Measurements from ENCODE around the gene NPAS3.

Gene NPAS3

DNA sequence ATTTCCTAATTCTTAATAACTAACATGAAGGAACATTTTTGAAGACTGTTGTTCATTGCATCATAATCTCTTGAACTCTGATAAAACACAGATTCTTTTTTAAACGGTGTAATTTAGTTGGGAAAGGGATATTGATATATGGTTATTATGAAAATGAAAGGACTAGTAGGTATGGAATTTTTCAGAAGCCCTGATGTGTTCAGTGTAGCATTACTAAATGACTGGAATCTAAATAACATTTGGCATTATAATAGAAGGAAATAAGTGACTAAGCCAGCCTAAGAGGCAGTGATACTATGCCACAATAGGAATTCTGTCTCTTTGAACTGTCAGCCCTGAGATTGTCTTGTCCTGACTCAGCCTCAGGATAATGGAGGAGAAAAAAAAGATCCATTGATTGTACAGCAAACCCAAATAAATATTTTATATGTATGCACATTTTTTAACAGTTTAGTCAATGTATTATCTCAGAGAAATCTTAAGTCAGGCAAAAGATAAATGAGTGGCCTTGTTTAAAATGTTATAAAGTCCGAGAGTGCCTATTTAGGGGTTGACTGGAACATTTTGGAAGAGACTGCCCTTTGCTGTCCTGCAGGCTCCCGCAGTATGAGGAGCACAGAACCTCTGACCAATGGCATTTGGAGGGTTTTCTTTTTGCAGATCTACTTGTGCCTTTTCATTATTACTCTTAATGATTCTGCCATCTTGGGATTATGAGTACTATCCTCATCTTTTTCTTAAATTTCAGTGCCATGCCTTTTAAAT is 741.0 kb downstream of the NPAS3 start:
- no peak for TF ChIP-seq CTCF (conservative IDR thresholded peaks at IDR 0.05; ENCODE audit: low read length)
- no peak overlapping the region for H3K4me3 ChIP-seq (ENCODE audit: low read length)
- peak; percentile 83 for DNase-seq (ENCODE audit: low read depth)

DNA sequence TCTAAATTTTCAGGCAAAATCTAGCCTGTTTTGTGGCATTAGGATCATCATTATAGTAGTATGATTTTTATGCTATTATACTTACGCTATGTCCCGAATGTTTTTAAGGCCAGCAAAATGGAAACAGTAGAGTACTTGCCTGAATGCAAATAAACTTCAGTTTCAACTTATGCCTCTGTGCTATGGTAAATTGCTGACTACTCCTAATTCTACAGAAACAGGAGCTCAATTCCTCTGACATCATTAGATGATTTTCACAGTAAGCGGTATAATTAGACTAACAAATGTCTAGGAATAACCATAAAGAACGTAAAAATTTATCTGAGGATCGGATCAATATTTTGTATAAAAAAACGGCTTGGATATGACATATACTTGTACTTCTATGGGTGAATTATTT is 742.2 kb downstream of the NPAS3 start:
- DNase-seq (ENCODE audit: low read depth) = no peak
- TF ChIP-seq CTCF (conservative IDR thresholded peaks at IDR 0.05; ENCODE audit: low read length) = no peak
- H3K4me3 ChIP-seq (ENCODE audit: low read length) = no peak overlapping the region

DNA sequence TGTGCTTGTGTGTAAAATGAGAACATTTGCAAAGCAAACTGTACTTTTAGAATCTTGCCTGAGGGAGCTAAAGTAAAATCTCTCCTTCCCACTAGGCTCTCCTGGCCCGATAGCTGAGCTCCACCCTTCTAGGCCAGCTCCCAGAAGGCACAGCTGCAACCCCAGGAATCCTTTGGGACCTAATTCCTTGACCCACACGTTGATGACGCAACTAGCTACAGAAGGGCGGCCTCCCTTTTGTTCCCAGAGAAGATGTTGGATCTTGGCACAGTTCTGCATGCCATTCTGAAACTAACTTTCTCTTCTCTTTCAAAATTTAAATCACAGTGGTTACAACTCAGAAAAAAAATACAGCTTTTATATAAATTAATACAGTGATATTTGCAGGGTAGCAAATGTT is 744.1 kb downstream of the NPAS3 start:
- peak; percentile 95 for DNase-seq (ENCODE audit: low read depth)
- H3K4me3 ChIP-seq (ENCODE audit: low read length) = no peak overlapping the region
- TF ChIP-seq CTCF (conservative IDR thresholded peaks at IDR 0.05; ENCODE audit: low read length) = no peak

DNA sequence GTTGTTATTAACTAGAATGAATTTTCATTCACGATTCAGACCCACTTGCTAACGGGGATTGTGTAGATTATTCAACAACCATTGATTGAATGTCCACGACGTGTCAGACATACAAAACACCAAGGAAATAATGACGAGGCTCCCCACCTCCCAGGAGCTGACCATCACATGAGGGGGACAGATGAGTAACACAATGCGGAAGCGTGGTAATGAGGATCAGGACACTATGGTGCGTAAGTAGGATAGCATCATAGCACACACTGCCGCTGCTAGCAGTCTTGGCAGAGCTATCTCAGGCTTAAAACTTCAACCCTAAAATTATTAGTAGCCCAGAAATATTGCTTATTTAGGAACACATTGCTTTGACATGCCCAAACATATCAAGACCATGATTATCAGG is 746.3 kb downstream of the NPAS3 start:
- DNase-seq (ENCODE audit: low read depth) = no peak
- no peak overlapping the region for H3K4me3 ChIP-seq (ENCODE audit: low read length)
- TF ChIP-seq CTCF (conservative IDR thresholded peaks at IDR 0.05; ENCODE audit: low read length) = no peak

DNA sequence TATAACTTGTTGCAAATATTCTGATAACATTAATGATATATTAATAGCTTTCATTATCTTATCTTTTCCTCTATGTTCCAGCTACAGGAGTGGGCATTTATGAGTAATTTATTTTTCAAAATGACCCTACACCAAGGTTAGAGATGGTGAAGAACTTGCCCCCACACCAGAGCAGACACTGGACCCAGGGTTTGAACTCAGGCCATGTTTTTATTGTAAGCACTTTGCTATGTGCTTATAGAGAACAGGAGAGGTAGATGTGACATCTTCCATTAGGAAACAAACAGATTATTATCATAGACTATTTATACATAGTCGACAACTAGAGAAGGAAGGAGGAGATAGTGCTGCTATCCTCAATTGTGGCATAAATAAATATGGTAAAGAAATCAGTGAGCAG is 747.0 kb downstream of the NPAS3 start:
- H3K4me3 ChIP-seq (ENCODE audit: low read length) = no peak overlapping the region
- no peak for TF ChIP-seq CTCF (conservative IDR thresholded peaks at IDR 0.05; ENCODE audit: low read length)
- no peak for DNase-seq (ENCODE audit: low read depth)

DNA sequence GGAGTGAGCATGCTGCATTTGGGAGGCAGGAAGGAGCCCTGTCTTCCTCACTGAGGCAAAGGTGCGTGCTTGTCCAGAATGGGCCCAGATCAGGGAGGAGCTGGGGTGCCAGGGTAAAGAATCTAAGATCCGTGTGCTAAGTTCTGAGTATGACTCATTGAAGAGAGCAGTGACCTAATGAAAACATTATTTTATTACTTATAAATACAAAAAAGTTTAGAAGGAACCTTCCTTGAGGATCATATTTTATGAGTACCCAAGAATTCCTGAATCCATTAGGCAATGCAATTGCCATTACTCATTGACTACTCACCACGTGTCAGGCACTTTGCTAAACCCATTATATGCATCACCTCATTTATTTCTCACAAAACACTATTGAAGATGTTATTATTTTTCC is 747.5 kb downstream of the NPAS3 start:
- TF ChIP-seq CTCF (conservative IDR thresholded peaks at IDR 0.05; ENCODE audit: low read length) = no peak
- DNase-seq (ENCODE audit: low read depth) = peak; percentile 66
- H3K4me3 ChIP-seq (ENCODE audit: low read length) = no peak overlapping the region

DNA sequence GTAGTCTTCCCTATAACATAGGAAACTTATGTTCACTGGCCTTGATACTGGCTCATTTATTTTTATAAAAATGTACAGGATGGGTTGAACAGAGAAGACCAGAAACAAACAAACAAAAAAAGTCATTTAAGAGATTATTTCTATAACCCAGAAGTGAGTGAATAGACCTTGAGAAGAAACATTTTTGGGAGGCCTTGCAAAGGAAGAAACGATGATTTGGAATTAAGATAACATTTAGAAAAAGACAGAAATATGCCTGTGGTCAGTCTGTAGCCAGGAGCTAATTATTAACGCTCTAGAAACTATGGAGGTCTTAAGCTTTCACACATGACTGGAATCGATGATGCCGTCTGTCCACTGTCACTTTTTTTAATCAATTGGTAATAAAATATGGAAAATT is 748.2 kb downstream of the NPAS3 start:
- TF ChIP-seq CTCF (conservative IDR thresholded peaks at IDR 0.05; ENCODE audit: low read length) = no peak
- H3K4me3 ChIP-seq (ENCODE audit: low read length) = no peak overlapping the region
- DNase-seq (ENCODE audit: low read depth) = no peak
